ENCODE results near the gene CCNC. TPM values are rescaled to one million over a fixed set of nuclear protein-coding genes. Genes with fewer than 3 reads are reported as not detected.
"Not testable (repeated sequence)": the region's sequence is repeated elsewhere in the genome, so short reads cannot be mapped to it uniquely, and the experiment has no call there.

The CCNC gene
- total and polyA plus RNA-seq, 2 donors: 61.2 to 67.0 TPM

DNA sequence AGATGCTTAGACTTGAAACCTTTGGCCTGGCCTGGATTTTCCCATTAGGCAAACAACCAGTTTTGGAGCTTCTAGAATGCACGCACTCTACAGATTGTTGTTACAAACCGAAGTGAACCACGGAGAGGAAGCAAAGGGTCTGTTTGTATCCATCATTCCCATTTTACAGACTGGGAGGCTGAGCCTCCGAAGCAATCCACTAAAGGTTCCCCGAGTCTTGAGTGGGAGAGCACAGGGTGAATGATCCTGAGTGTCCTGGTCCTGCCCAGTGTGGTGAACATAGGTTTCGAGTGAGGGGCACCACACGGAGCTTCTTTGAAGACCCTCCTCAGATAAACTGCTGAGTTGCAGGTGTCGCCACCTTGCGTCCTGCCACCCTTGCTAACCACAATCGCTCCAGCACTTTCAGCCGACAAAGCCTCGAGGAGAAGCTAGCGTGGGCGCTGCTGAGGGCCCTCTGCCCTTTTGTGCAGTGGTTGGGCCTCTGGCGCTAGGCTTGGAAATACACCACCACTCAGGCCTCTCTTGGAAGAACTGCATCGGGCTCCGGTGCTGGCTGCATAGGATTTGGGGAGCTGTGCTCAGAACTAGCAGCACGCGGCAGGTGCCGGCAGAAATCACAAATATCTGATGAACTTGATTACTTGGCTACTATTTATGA, 36.7 kb upstream of the CCNC start:
- peaks cover 0 to 26% of the 10 kb centered on the region in 2 donors for H3K9me3 ChIP-seq (ENCODE audit: control insufficient read depth in 2 of 2, insufficient read depth in 1 of 2, low read length in 1 of 2)
- no peaks in the 10 kb centered on the region for H3K36me3 ChIP-seq (ENCODE audit: control insufficient read depth in 2 of 2, insufficient read depth in 2 of 2, low read length in 1 of 2)
- no peak for DNase-seq (ENCODE audit: low read depth in 6 of 9, low spot score in 9 of 9)
- peaks cover 9 to 25% of the 10 kb centered on the region in 2 donors for H3K4me1 ChIP-seq (ENCODE audit: control insufficient read depth in 2 of 2, insufficient read depth in 2 of 2, low read length in 2 of 2)
- WGBS: 12% methylated on average over 20 of the region's 20 CpGs
- no peak overlapping the region for H3K4me3 ChIP-seq (ENCODE audit: low read length in 2 of 2)
- H3K27me3 ChIP-seq (ENCODE audit: control insufficient read depth in 2 of 2, insufficient read depth in 1 of 2, low read length in 1 of 2): peaks cover 83 to 100% of the 10 kb centered on the region in 2 donors
- H3K27ac ChIP-seq (ENCODE audit: low read depth in 1 of 2, low read length in 1 of 2): no peak overlapping the region

DNA sequence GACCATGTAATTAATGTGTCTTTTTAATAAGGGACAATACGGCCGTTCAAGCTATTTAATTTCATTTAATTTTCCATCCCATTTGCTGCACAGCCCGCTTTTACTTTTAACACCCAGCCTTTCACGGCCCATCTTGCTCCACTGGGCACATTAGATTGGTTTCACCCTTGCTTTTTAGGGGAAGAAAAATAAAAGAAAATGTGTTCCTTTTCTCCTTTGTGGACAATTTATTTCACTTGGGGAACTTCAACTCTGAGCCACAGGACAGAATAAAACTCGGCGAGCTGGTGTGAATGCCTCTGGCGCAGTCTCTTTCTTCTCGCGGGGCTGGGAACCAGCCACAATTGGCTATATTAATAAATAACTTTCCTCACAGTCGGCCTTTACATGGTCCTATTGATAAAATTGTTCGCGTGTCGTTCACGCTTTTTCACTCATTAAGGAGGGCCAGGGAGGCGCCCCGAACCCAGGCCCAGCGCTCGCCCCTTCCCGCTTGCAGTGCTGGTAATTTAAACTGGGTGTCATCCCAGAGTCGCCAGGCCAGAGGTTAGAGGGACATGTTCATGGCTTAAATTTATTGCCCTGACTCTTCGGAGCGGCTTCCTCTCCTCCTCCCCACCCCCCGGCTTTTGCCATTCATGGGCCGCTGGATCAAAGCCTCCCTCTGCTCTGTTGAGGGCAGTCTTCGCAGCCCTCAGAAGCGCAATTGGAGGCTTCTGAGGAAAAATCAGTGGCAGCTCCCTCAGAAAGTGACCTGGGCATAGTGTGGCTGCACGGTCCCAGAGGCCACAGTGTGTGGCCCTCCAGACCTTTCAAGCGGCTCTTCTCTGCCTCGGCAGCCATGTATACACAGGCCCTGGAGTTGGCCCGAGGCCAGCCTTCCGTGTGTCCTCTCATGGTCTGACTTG, 36.0 kb upstream of the CCNC start:
- Histone ChIP-seq H3K4me3 (ENCODE audit: low read length in 2 of 2) (peak overlapping the region in 1 of 2 donors; percentile 33), H3K4me1 (ENCODE audit: control insufficient read depth in 2 of 2, insufficient read depth in 2 of 2, low read length in 2 of 2) (peaks cover 9 to 20% of the 10 kb centered on the region in 2 donors), H3K27me3 (ENCODE audit: control insufficient read depth in 2 of 2, insufficient read depth in 1 of 2, low read length in 1 of 2) (peaks cover 80 to 98% of the 10 kb centered on the region in 2 donors), H3K36me3 (ENCODE audit: control insufficient read depth in 2 of 2, insufficient read depth in 2 of 2, low read length in 1 of 2) (no peaks in the 10 kb centered on the region), H3K9me3 (ENCODE audit: control insufficient read depth in 2 of 2, insufficient read depth in 1 of 2, low read length in 1 of 2) (peaks cover 0 to 26% of the 10 kb centered on the region in 2 donors), H3K27ac (ENCODE audit: low read depth in 1 of 2, low read length in 1 of 2) (no peak overlapping the region)
- WGBS: 16% methylated on average over 31 of the region's 31 CpGs
- DNase-seq (ENCODE audit: low read depth in 6 of 9, low spot score in 9 of 9): no peak

DNA sequence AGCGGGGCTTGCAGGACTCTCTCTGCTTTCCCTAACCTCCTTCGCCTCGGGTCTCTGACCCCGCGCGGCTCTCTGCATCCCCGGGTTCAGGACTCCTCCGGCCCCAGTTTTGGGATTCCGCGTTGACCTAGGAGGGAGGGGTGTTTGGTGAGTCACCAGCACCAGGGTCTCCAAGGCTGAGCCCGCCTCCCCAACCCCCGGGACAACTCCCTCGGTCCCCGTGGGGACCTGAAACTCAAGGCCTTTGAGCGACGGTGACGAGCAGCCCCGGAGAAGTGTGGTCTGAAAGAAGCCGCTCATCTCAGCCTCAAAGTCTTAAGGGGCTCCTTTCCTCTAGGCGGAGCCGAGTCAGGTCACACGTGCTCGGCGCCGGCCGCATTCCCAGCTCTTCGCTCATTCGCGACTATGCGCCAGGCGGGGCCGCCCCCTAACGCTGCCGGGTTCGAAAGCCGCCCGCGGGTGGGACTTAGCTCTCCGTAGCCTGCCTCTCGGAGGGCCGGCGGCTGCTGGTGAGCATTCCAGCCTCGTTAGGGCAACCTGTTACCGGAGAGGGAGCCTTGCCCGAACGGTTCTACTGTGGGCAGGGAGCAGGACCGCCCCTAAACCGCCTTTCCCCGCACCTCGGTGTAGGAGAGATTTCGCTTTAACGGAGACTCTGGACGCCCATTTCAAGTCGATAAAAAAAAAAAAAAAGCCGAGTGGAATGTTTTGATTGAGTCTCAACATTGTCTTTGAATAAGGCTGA, 35.1 kb upstream of the CCNC start:
- Histone ChIP-seq H3K4me1 (ENCODE audit: control insufficient read depth in 2 of 2, insufficient read depth in 2 of 2, low read length in 2 of 2) (peaks cover 9 to 19% of the 10 kb centered on the region in 2 donors), H3K27me3 (ENCODE audit: control insufficient read depth in 2 of 2, insufficient read depth in 1 of 2, low read length in 1 of 2) (peaks cover 79 to 98% of the 10 kb centered on the region in 2 donors), H3K27ac (ENCODE audit: low read depth in 1 of 2, low read length in 1 of 2) (no peak overlapping the region), H3K9me3 (ENCODE audit: control insufficient read depth in 2 of 2, insufficient read depth in 1 of 2, low read length in 1 of 2) (peaks cover 0 to 20% of the 10 kb centered on the region in 2 donors), H3K4me3 (ENCODE audit: low read length in 2 of 2) (peak overlapping the region in 1 of 2 donors; percentile 33), H3K36me3 (ENCODE audit: control insufficient read depth in 2 of 2, insufficient read depth in 2 of 2, low read length in 1 of 2) (no peaks in the 10 kb centered on the region)
- DNase-seq (ENCODE audit: low read depth in 6 of 9, low spot score in 9 of 9): peak in 2 of 9 donors; percentile 42 to 62
- 1% methylated on average over 55 of the region's 55 CpGs for WGBS

DNA sequence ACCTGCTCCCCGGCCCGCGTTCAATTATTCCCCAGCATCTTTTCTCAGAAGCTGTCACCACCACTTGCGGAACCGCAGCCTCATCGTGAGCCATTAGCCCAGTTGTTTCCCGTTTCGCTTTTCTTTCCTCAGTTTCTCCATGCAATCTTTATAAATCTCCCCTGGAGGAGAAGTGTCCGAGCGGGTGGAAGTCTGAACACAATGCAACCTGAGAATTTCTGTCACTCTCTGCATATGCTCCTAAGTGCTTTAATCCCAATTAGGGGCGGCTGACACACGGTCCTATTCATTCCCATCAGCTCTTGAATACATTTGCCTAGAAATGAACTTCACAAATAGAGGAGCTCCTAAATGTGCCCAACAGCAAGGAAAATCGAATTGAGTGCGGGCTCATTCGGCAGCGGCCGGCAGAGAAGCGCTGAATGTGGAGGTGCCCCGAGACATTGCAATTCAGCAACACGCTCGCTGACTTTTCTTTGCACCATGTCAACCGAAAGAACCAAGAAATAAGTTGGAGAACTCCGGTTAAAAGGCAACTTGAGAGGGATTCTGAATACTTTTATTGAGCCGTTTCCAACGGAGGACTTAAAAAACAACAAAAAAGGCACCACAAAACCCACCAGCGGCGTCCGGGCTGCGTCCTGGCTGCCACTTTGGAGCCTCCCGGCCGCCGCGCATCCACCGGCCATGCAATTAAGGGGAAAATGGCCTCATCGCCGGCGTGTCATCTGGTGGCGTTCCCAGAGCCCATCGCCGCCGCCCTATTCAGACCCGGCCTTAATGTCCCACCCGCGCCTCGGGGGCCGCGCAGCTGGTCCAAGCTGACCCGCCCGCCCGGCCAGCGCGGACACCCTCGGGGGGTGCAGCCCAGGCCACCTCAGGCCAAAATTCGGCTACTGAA, 34.3 kb upstream of the CCNC start:
- Histone ChIP-seq H3K27me3 (ENCODE audit: control insufficient read depth in 2 of 2, insufficient read depth in 1 of 2, low read length in 1 of 2) (peaks cover 79 to 98% of the 10 kb centered on the region in 2 donors), H3K4me1 (ENCODE audit: control insufficient read depth in 2 of 2, insufficient read depth in 2 of 2, low read length in 2 of 2) (peaks cover 9 to 15% of the 10 kb centered on the region in 2 donors), H3K9me3 (ENCODE audit: control insufficient read depth in 2 of 2, insufficient read depth in 1 of 2, low read length in 1 of 2) (peaks cover 0 to 13% of the 10 kb centered on the region in 2 donors), H3K4me3 (ENCODE audit: low read length in 2 of 2) (no peak overlapping the region), H3K36me3 (ENCODE audit: control insufficient read depth in 2 of 2, insufficient read depth in 2 of 2, low read length in 1 of 2) (no peaks in the 10 kb centered on the region), H3K27ac (ENCODE audit: low read depth in 1 of 2, low read length in 1 of 2) (no peak overlapping the region)
- no peak for DNase-seq (ENCODE audit: low read depth in 6 of 9, low spot score in 9 of 9)
- 6% methylated on average over 54 of the region's 54 CpGs for WGBS

DNA sequence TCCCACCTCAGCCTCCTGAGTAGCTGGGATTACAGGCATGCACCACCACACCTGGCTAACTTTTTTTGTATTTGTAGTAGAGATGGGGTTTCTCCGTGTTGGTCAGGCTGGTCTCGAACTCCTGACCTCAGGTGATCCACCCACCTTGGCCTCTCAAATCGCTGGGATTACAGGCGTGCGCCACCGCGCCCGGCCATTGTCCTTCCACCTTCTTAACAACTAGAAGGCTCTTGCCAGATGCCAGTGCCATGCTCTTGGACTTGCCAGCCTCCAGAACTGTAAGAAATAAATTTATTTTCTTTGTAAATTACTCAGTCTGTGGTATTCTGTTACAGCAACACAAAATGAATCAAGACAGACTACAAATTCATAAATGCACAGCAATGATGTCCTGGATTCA, 26.2 kb upstream of the CCNC start:
- not testable (repeated sequence) for H3K36me3 ChIP-seq (ENCODE audit: control insufficient read depth in 2 of 2, insufficient read depth in 2 of 2, low read length in 1 of 2); H3K9me3 ChIP-seq (ENCODE audit: control insufficient read depth in 2 of 2, insufficient read depth in 1 of 2, low read length in 1 of 2); H3K27ac ChIP-seq (ENCODE audit: low read depth in 1 of 2, low read length in 1 of 2); H3K4me1 ChIP-seq (ENCODE audit: control insufficient read depth in 2 of 2, insufficient read depth in 2 of 2, low read length in 2 of 2); DNase-seq (ENCODE audit: low read depth in 6 of 9, low spot score in 9 of 9); H3K4me3 ChIP-seq (ENCODE audit: low read length in 2 of 2)
- WGBS: 77% methylated on average over 8 of the region's 8 CpGs
- H3K27me3 ChIP-seq (ENCODE audit: control insufficient read depth in 2 of 2, insufficient read depth in 1 of 2, low read length in 1 of 2): peaks cover 45 to 99% of the 10 kb centered on the region in 2 donors

DNA sequence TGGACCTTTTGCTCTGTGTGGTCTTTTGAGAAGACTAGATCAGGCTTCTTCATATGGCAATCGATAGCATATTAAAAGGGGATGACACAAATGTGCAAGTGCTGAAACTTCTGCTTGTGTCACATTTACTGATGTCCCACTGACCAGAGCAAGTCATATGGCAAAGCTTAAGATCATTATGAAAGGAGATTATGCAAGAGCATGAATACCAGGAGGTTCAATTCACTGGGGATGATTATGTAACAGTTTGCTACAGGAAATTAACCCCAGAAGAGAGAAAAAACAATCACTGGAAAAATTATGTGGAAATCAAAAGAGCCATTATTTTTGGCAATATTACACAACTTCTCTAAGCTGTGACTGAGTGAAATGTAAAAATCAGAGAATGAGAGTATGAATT, 24.4 kb upstream of the CCNC start:
- no peak for DNase-seq (ENCODE audit: low read depth in 6 of 9, low spot score in 9 of 9)
- Histone ChIP-seq H3K27ac (ENCODE audit: low read depth in 1 of 2, low read length in 1 of 2) (no peak overlapping the region), H3K36me3 (ENCODE audit: control insufficient read depth in 2 of 2, insufficient read depth in 2 of 2, low read length in 1 of 2) (no peaks in the 10 kb centered on the region), H3K9me3 (ENCODE audit: control insufficient read depth in 2 of 2, insufficient read depth in 1 of 2, low read length in 1 of 2) (peaks cover 1 to 2% of the 10 kb centered on the region in 2 donors), H3K4me3 (ENCODE audit: low read length in 2 of 2) (no peak overlapping the region), H3K4me1 (ENCODE audit: control insufficient read depth in 2 of 2, insufficient read depth in 2 of 2, low read length in 2 of 2) (peaks cover 6 to 14% of the 10 kb centered on the region in 2 donors), H3K27me3 (ENCODE audit: control insufficient read depth in 2 of 2, insufficient read depth in 1 of 2, low read length in 1 of 2) (peaks cover 53 to 100% of the 10 kb centered on the region in 2 donors)
- WGBS: 46% methylated on average over 1 of the region's 1 CpG

DNA sequence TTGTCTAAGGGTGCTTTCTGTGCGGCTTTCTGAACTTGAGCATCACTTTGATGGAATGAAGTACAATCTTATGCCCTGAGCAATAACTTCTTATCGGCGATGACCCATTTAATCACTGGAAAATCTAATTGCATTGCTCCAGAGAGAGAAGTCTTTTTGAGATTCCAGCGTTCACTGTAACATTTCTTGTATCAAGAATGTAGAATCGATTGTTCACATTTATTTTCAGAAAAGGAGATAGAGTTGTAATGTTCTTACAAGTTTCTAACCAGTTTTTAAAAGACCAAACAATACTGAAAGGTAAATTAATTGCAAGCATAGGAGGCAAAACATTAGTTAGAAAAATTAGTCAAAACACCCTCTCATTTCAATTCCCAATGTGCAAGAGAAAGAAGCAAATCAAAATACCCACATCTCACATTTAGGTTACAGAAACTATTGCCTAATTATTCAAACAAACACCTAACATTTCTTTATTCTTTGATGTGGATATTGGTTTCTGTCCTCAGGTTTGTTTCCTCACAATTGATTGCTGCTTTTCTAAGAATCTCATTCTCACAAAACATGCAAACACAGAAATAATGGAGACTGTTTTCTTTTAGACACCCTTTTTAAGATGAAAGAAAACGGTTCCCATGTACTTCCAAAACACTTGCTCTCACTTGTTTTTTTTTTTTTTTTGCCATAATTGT, 23.4 kb upstream of the CCNC start:
- Histone ChIP-seq H3K36me3 (ENCODE audit: control insufficient read depth in 2 of 2, insufficient read depth in 2 of 2, low read length in 1 of 2) (no peaks in the 10 kb centered on the region), H3K27me3 (ENCODE audit: control insufficient read depth in 2 of 2, insufficient read depth in 1 of 2, low read length in 1 of 2) (peaks cover 50 to 96% of the 10 kb centered on the region in 2 donors), H3K27ac (ENCODE audit: low read depth in 1 of 2, low read length in 1 of 2) (no peak overlapping the region), H3K9me3 (ENCODE audit: control insufficient read depth in 2 of 2, insufficient read depth in 1 of 2, low read length in 1 of 2) (peaks cover 1 to 2% of the 10 kb centered on the region in 2 donors), H3K4me3 (ENCODE audit: low read length in 2 of 2) (no peak overlapping the region), H3K4me1 (ENCODE audit: control insufficient read depth in 2 of 2, insufficient read depth in 2 of 2, low read length in 2 of 2) (peaks cover 6 to 14% of the 10 kb centered on the region in 2 donors)
- 28% methylated on average over 6 of the region's 6 CpGs for WGBS
- no peak for DNase-seq (ENCODE audit: low read depth in 6 of 9, low spot score in 9 of 9)
